GM23338 (cell line): ENCODE data around the gene FGFR2. TPM values are rescaled to one million over a fixed set of nuclear protein-coding genes. Genes with fewer than 3 reads are reported as not detected.
A peak's percentile ranks its signal among the peaks of the same experiment; 100 is the strongest.

Experiments
- ATAC-seq: fragments of 200-7000 bp; cut with Tn5 transposase; 3 replicates; pipeline ENCODE4 v1.9.1; 2020
- DNase-seq: peaks from one replicate; pipeline ENCODE4 v3.0.0-alpha.2; 2015; ENCODE audit warnings: low spot score
- H2AFZ ChIP-seq: fragments of 200-600 bp; sonication (generic); 2 replicates; pipeline ENCODE4 v1.8.0; 2016; ENCODE audit warnings: antibody characterized with exemption, mild to moderate bottlenecking, moderate library complexity
- H3F3A ChIP-seq: fragments of 200-600 bp; sonication (generic); replicated peaks from 2 replicates; pipeline ENCODE4 v1.8.0; 2017; ENCODE audit warnings: antibody characterized with exemption, mixed run types, low read depth
- H3K27ac ChIP-seq: fragments of 200-600 bp; sonication (generic); 2 replicates; pipeline ENCODE4 v1.6.1; 2016; ENCODE audit warnings: low read depth
- H3K27me3 ChIP-seq: fragments of 200-600 bp; sonication (generic); 2 replicates; pipeline ENCODE4 v1.8.0; 2016; ENCODE audit warnings: mild to moderate bottlenecking, mixed run types, moderate library complexity; ENCODE audit not compliant: insufficient read depth
- H3K36me3 ChIP-seq: fragments of 200-600 bp; sonication (generic); 2 replicates; pipeline ENCODE4 v1.8.0; 2016; ENCODE audit warnings: mild to moderate bottlenecking; ENCODE audit not compliant: insufficient read depth
- H3K4me1 ChIP-seq: fragments of 200-600 bp; sonication (generic); 2 replicates; pipeline ENCODE4 v1.8.0; 2016; ENCODE audit warnings: mild to moderate bottlenecking, moderate library complexity; ENCODE audit not compliant: insufficient read depth
- H3K4me2 ChIP-seq: fragments of 200-600 bp; sonication (generic); 2 replicates; pipeline ENCODE4 v1.7.1; 2017; ENCODE audit warnings: mixed run types
- H3K4me3 ChIP-seq: fragments of 200-600 bp; sonication (generic); 2 replicates; pipeline ENCODE4 v1.6.1; 2016; ENCODE audit warnings: mixed run types
- H3K79me2 ChIP-seq: fragments of 200-600 bp; sonication (generic); replicated peaks from 2 replicates; pipeline ENCODE4 v1.8.0; 2017; ENCODE audit warnings: mild to moderate bottlenecking; ENCODE audit not compliant: insufficient read depth
- H3K9me2 ChIP-seq: fragments of 200-600 bp; sonication (generic); 2 replicates; pipeline ENCODE4 v1.8.0; 2017; ENCODE audit not compliant: insufficient read depth
- H4K20me1 ChIP-seq: fragments of 200-600 bp; sonication (generic); replicated peaks from 2 replicates; pipeline ENCODE4 v1.8.0; 2017; ENCODE audit warnings: mild to moderate bottlenecking; ENCODE audit not compliant: insufficient read depth
- H3K27ac Mint-ChIP-seq: 2 replicates; pipeline ENCODE4 v1.8.0; 2020; ENCODE audit warnings: inconsistent platforms, mild to moderate bottlenecking, moderate library complexity, mixed read lengths
- H3K27me3 Mint-ChIP-seq: 3 replicates; pipeline ENCODE4 v1.8.0; 2022; ENCODE audit warnings: low read depth, mild to moderate bottlenecking, moderate library complexity, mixed read lengths, inconsistent platforms; ENCODE audit not compliant: insufficient read depth, poor library complexity
- H3K36me3 Mint-ChIP-seq: 3 replicates; pipeline ENCODE4 v1.8.0; 2021; ENCODE audit warnings: low read depth, mild to moderate bottlenecking, inconsistent platforms, moderate library complexity, mixed read lengths
- H3K4me1 Mint-ChIP-seq: 3 replicates; pipeline ENCODE4 v1.8.0; 2020; ENCODE audit warnings: mild to moderate bottlenecking, inconsistent platforms, mixed read lengths
- H3K4me3 Mint-ChIP-seq: 3 replicates; pipeline ENCODE4 v1.8.0; 2021; ENCODE audit warnings: moderate library complexity, mild to moderate bottlenecking, inconsistent platforms, mixed read lengths
- H3K9me3 Mint-ChIP-seq: 3 replicates; pipeline ENCODE4 v1.8.0; 2020; ENCODE audit warnings: moderate library complexity, mild to moderate bottlenecking, inconsistent platforms, mixed read lengths
- CREB1 ChIP-seq: fragments of 250-450 bp; sonication (Bioruptor Pico); IDR thresholded peaks from 2 replicates; pipeline ENCODE4 v1.5.0; 2020; ENCODE audit warnings: low read depth, mild to moderate bottlenecking, moderate library complexity
- EZH2 ChIP-seq: fragments of 200-600 bp; sonication (generic); IDR thresholded peaks from one replicate; pipeline ENCODE4 v1.8.0; 2017; ENCODE audit warnings: antibody characterized with exemption, mild to moderate bottlenecking, low read depth; ENCODE audit not compliant: unreplicated experiment
- EZH2phosphoT487 ChIP-seq: fragments of 200-600 bp; sonication (generic); IDR thresholded peaks from one replicate; pipeline ENCODE4 v1.8.1; 2018; ENCODE audit warnings: antibody characterized with exemption; ENCODE audit not compliant: unreplicated experiment
- JUNB ChIP-seq: IDR thresholded peaks from one replicate; pipeline ENCODE4 v1.6.1; 2016; ENCODE audit warnings: antibody characterized with exemption; ENCODE audit not compliant: unreplicated experiment
- NANOG ChIP-seq: IDR thresholded peaks from 2 replicates; pipeline ENCODE4 v1.6.1; 2016; ENCODE audit warnings: antibody characterized with exemption, borderline replicate concordance
- POLR2AphosphoS5 ChIP-seq: IDR thresholded peaks from 2 replicates; pipeline ENCODE4 v1.6.1; 2016; ENCODE audit warnings: antibody characterized with exemption, low read depth
- STAT1 ChIP-seq: IDR thresholded peaks from one replicate; pipeline ENCODE4 v1.6.1; 2016; ENCODE audit warnings: antibody characterized with exemption; ENCODE audit not compliant: unreplicated experiment
- ZNF114 ChIP-seq: fragments of 250-450 bp; sonication (Bioruptor Pico); IDR thresholded peaks from 2 replicates; pipeline ENCODE4 v1.5.0; 2020; ENCODE audit warnings: mild to moderate bottlenecking, moderate library complexity
- ZNF331 ChIP-seq: fragments of 250-450 bp; sonication (Bioruptor Pico); IDR thresholded peaks from 2 replicates; pipeline ENCODE4 v1.5.0; 2020; ENCODE audit warnings: low read depth, mild to moderate bottlenecking, moderate library complexity
- polyA plus RNA-seq: library from polyadenylated mRNA; unstranded; fragments of >200 nt; fragmentation: Nextera tagmentation; extraction: Ambion mirVana; gene quantifications from 2 replicates; pipeline ENCODE4 v1.2.1, GENCODE V29; 2016
- total RNA-seq: library from RNA; depleted of rRNA; stranded (reverse); fragments of >200 nt; shearing (Covaris generic); gene quantifications from 2 replicates; pipeline ENCODE4 v1.2.3, GENCODE V29; 2014
- TF ChIP-seq, protein P1 (sequence below), 2 experiments: fragments of 200-600 bp in 1 of 2; sonication (generic) in 1 of 2; conservative IDR thresholded peaks; 2 replicates each; pipeline versions ENCODE4 v1.5.1 to v1.6.1; 2016 to 2017; ENCODE audit warnings: antibody characterized with exemption in 2 of 2, low read depth in 2 of 2, mild to moderate bottlenecking in 2 of 2, moderate library complexity in 1 of 2
- TF ChIP-seq, protein P2 (sequence below): fragments of 250-450 bp; sonication (Bioruptor Pico); IDR thresholded peaks from 2 replicates; pipeline ENCODE4 v1.5.0; 2020; ENCODE audit warnings: mild to moderate bottlenecking, moderate library complexity
- TF ChIP-seq, protein P3 (sequence below): IDR thresholded peaks from 2 replicates; pipeline ENCODE4 v1.6.1; 2016; ENCODE audit warnings: antibody characterized with exemption
- TF ChIP-seq, protein P4 (sequence below): IDR thresholded peaks from one replicate; pipeline ENCODE4 v1.6.1; 2018; ENCODE audit warnings: antibody characterized with exemption; ENCODE audit not compliant: unreplicated experiment

FGFR2 gene
- total and polyA plus RNA-seq, 2 experiments from 2014 or later, result 31.1 to 106 TPM

DNA sequence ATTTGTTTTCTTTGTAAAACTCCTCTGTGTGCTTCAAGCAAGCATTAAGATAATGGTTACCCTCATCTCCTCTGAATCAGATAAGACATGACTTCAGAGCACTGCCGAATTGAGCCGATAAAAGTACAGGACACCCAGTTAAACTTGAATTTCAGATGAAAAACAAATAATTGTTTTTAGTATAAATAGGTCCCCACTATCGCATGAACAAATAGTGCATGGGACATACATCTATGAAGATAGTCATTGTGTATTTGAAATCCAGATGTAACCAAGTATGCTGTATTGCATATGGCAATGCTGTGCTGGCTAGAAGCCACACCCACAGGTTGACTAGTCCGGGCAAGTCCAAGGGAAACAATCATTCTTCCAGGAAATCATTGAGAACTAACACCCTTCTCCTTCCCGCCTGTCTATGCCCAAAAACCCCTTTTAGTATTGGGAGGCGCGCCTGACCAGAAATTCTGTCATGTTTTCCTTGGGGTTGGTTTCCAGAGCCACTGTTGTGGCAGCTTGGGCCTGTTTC lies 12.6 kb upstream of the FGFR2 start:
- no peak for TF ChIP-seq JUNB
- TF ChIP-seq NANOG, result no peak
- TF ChIP-seq ZNF331 (CRISPR knock-in tag), result no peak
- TF ChIP-seq POLR2AphosphoS5, result no peak
- TF ChIP-seq, protein P1, sequence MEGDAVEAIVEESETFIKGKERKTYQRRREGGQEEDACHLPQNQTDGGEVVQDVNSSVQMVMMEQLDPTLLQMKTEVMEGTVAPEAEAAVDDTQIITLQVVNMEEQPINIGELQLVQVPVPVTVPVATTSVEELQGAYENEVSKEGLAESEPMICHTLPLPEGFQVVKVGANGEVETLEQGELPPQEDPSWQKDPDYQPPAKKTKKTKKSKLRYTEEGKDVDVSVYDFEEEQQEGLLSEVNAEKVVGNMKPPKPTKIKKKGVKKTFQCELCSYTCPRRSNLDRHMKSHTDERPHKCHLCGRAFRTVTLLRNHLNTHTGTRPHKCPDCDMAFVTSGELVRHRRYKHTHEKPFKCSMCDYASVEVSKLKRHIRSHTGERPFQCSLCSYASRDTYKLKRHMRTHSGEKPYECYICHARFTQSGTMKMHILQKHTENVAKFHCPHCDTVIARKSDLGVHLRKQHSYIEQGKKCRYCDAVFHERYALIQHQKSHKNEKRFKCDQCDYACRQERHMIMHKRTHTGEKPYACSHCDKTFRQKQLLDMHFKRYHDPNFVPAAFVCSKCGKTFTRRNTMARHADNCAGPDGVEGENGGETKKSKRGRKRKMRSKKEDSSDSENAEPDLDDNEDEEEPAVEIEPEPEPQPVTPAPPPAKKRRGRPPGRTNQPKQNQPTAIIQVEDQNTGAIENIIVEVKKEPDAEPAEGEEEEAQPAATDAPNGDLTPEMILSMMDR (conservative IDR thresholded peaks at IDR 0.05; ENCODE audit: low read depth in 2 of 2), result no peak
- TF ChIP-seq EZH2phosphoT487, result no peak
- TF ChIP-seq CREB1, result no peak
- TF ChIP-seq, protein P2, sequence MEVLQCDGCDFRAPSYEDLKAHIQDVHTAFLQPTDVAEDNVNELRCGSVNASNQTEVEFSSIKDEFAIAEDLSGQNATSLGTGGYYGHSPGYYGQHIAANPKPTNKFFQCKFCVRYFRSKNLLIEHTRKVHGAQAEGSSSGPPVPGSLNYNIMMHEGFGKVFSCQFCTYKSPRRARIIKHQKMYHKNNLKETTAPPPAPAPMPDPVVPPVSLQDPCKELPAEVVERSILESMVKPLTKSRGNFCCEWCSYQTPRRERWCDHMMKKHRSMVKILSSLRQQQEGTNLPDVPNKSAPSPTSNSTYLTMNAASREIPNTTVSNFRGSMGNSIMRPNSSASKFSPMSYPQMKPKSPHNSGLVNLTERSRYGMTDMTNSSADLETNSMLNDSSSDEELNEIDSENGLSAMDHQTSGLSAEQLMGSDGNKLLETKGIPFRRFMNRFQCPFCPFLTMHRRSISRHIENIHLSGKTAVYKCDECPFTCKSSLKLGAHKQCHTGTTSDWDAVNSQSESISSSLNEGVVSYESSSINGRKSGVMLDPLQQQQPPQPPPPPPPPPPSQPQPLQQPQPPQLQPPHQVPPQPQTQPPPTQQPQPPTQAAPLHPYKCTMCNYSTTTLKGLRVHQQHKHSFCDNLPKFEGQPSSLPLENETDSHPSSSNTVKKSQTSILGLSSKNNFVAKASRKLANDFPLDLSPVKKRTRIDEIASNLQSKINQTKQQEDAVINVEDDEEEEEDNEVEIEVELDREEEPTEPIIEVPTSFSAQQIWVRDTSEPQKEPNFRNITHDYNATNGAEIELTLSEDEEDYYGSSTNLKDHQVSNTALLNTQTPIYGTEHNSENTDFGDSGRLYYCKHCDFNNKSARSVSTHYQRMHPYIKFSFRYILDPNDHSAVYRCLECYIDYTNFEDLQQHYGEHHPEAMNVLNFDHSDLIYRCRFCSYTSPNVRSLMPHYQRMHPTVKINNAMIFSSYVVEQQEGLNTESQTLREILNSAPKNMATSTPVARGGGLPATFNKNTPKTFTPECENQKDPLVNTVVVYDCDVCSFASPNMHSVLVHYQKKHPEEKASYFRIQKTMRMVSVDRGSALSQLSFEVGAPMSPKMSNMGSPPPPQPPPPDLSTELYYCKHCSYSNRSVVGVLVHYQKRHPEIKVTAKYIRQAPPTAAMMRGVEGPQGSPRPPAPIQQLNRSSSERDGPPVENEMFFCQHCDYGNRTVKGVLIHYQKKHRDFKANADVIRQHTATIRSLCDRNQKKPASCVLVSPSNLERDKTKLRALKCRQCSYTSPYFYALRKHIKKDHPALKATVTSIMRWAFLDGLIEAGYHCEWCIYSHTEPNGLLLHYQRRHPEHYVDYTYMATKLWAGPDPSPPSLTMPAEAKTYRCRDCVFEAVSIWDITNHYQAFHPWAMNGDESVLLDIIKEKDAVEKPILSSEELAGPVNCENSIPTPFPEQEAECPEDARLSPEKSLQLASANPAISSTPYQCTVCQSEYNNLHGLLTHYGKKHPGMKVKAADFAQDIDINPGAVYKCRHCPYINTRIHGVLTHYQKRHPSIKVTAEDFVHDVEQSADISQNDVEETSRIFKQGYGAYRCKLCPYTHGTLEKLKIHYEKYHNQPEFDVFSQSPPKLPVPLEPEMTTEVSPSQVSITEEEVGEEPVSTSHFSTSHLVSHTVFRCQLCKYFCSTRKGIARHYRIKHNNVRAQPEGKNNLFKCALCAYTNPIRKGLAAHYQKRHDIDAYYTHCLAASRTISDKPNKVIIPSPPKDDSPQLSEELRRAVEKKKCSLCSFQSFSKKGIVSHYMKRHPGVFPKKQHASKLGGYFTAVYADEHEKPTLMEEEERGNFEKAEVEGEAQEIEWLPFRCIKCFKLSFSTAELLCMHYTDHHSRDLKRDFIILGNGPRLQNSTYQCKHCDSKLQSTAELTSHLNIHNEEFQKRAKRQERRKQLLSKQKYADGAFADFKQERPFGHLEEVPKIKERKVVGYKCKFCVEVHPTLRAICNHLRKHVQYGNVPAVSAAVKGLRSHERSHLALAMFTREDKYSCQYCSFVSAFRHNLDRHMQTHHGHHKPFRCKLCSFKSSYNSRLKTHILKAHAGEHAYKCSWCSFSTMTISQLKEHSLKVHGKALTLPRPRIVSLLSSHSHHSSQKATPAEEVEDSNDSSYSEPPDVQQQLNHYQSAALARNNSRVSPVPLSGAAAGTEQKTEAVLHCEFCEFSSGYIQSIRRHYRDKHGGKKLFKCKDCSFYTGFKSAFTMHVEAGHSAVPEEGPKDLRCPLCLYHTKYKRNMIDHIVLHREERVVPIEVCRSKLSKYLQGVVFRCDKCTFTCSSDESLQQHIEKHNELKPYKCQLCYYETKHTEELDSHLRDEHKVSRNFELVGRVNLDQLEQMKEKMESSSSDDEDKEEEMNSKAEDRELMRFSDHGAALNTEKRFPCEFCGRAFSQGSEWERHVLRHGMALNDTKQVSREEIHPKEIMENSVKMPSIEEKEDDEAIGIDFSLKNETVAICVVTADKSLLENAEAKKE (CRISPR knock-in tag), result no peak
- TF ChIP-seq STAT1, result no peak
- TF ChIP-seq, protein P3, sequence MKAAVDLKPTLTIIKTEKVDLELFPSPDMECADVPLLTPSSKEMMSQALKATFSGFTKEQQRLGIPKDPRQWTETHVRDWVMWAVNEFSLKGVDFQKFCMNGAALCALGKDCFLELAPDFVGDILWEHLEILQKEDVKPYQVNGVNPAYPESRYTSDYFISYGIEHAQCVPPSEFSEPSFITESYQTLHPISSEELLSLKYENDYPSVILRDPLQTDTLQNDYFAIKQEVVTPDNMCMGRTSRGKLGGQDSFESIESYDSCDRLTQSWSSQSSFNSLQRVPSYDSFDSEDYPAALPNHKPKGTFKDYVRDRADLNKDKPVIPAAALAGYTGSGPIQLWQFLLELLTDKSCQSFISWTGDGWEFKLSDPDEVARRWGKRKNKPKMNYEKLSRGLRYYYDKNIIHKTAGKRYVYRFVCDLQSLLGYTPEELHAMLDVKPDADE, result no peak
- TF ChIP-seq ZNF114 (CRISPR knock-in tag), result no peak
- TF ChIP-seq EZH2, result no peak
- TF ChIP-seq, protein P4, sequence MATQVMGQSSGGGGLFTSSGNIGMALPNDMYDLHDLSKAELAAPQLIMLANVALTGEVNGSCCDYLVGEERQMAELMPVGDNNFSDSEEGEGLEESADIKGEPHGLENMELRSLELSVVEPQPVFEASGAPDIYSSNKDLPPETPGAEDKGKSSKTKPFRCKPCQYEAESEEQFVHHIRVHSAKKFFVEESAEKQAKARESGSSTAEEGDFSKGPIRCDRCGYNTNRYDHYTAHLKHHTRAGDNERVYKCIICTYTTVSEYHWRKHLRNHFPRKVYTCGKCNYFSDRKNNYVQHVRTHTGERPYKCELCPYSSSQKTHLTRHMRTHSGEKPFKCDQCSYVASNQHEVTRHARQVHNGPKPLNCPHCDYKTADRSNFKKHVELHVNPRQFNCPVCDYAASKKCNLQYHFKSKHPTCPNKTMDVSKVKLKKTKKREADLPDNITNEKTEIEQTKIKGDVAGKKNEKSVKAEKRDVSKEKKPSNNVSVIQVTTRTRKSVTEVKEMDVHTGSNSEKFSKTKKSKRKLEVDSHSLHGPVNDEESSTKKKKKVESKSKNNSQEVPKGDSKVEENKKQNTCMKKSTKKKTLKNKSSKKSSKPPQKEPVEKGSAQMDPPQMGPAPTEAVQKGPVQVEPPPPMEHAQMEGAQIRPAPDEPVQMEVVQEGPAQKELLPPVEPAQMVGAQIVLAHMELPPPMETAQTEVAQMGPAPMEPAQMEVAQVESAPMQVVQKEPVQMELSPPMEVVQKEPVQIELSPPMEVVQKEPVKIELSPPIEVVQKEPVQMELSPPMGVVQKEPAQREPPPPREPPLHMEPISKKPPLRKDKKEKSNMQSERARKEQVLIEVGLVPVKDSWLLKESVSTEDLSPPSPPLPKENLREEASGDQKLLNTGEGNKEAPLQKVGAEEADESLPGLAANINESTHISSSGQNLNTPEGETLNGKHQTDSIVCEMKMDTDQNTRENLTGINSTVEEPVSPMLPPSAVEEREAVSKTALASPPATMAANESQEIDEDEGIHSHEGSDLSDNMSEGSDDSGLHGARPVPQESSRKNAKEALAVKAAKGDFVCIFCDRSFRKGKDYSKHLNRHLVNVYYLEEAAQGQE, result no peak
- Histone ChIP-seq H3K36me3 (no peaks in the 10 kb centered on the region), H2AFZ (0 out of 2 replicates have a peak overlapping the region, but pooled peaks have one; percentile 3), H3K4me2 (no peak overlapping the region), H3F3A (no peaks in the 10 kb centered on the region), H3K9me2 (no peaks in the 10 kb centered on the region), H3K27ac (no peak overlapping the region), H3K79me2 (no peaks in the 10 kb centered on the region), H3K4me3 (no peak overlapping the region), H3K4me1 (no peaks in the 10 kb centered on the region), H3K27me3 (peaks cover 8% of the 10 kb centered on the region; the same call in 1 of the 2 replicates), H4K20me1 (no peaks in the 10 kb centered on the region)
- no peaks in the 10 kb centered on the region; the same call in 2 of the 3 replicates for H3K9me3 Mint-ChIP-seq
- H3K27ac Mint-ChIP-seq, result peak overlapping the region; percentile 78; the same call in 1 of the 2 replicates
- H3K4me1 Mint-ChIP-seq, result peaks cover 18% of the 10 kb centered on the region
- no peak for DNase-seq
- no peak for ATAC-seq
- peaks cover 25% of the 10 kb centered on the region for H3K27me3 Mint-ChIP-seq
- no peak overlapping the region for H3K4me3 Mint-ChIP-seq
- no peaks in the 10 kb centered on the region for H3K36me3 Mint-ChIP-seq
